Head of caudate nucleus (tissue), 42 donors: Measurements from ENCODE around the gene ALKBH5.

Experiments used
- DNase-seq, 42 donors: peaks; one replicate each; pipeline versions ENCODE4 v3.0.0 to v3.0.0-alpha.2; 2020 to 2021; ENCODE audit warnings: mixed read lengths in 7 of 42
- intact Hi-C: fragments of 100-400 bp; cut with DNase I; formaldehyde crosslinking; loops from one replicate; pipeline ENCODE4 v1.15.0; 2022

ALKBH5 gene

GRCh38 chr17:18229771-18230170, 46.1 kb downstream of the ALKBH5 start:
- intact Hi-C loops, result no loop called here
- no peak for DNase-seq

- peak; percentile 58 to 91 (median 80) for DNase-seq
Measured at GRCh38 chr17:18230288-18231141, 46.9 kb downstream of the ALKBH5 start.

GRCh38 chr17:18231164-18231563, 47.5 kb downstream of the ALKBH5 start:
- DNase-seq, result peak in 14 of 42 donors; percentile 22 to 59 (median 46)
- intact Hi-C loops, result no loop called here

More at GRCh38 chr17:18230288-18231141, 46.9 kb downstream of the ALKBH5 start:
- intact Hi-C loops, result no loop called here

GRCh38 chr17:18233803-18234518, 50.3 kb downstream of the ALKBH5 start:
- DNase-seq, result no peak
- intact Hi-C loops, result no loop called here

GRCh38 chr17:18234853-18235380, 51.3 kb downstream of the ALKBH5 start:
- intact Hi-C loops, result no loop called here
- no peak for DNase-seq

- intact Hi-C loops, result no loop called here
- DNase-seq, result no peak
Measured at GRCh38 chr17:18235743-18236256, 52.2 kb downstream of the ALKBH5 start.

- intact Hi-C loops, result no loop called here
- no peak for DNase-seq
Measured at GRCh38 chr17:18236494-18236893, 52.9 kb downstream of the ALKBH5 start.

GRCh38 chr17:18237461-18237860, 53.8 kb downstream of the ALKBH5 start:
- no peak for DNase-seq
- intact Hi-C loops, result no loop called here

- intact Hi-C loops, result no loop called here
- DNase-seq, result no peak
Measured at GRCh38 chr17:18238299-18238698, 54.7 kb downstream of the ALKBH5 start.

GRCh38 chr17:18240449-18240848, 56.8 kb downstream of the ALKBH5 start:
- intact Hi-C loops, result no loop called here
- no peak for DNase-seq

GRCh38 chr17:18241229-18241871, 57.7 kb downstream of the ALKBH5 start:
- no peak for DNase-seq
- intact Hi-C loops, result no loop called here

- no peak for DNase-seq
- intact Hi-C loops, result no loop called here
Measured at GRCh38 chr17:18245038-18245776, 61.6 kb downstream of the ALKBH5 start.

- intact Hi-C loops, result no loop called here
- DNase-seq, result no peak
Measured at GRCh38 chr17:18246109-18246725, 62.6 kb downstream of the ALKBH5 start.

GRCh38 chr17:18246880-18247612, 63.4 kb downstream of the ALKBH5 start:
- intact Hi-C loops, result no loop called here
- peak in 4 of 42 donors; percentile 28 to 67 (median 42) for DNase-seq

GRCh38 chr17:18247613-18248001, 64.0 kb downstream of the ALKBH5 start:
- intact Hi-C loops, result no loop called here
- peak in 39 of 42 donors; percentile 23 to 79 (median 56) for DNase-seq

- intact Hi-C loops, result no loop called here
- peak in 41 of 42 donors; percentile 42 to 90 (median 76) for DNase-seq
Measured at GRCh38 chr17:18248300-18248731, 64.7 kb downstream of the ALKBH5 start.

- intact Hi-C loops, result no loop called here
- no peak for DNase-seq
Measured at GRCh38 chr17:18248811-18249210, 65.2 kb downstream of the ALKBH5 start.
